Measurements from ENCODE around the gene GPI. TPM values are rescaled to one million over a fixed set of nuclear protein-coding genes. Genes with fewer than 3 reads are reported as not detected.

Gene GPI
- total and polyA plus RNA-seq, 2 donors (not counting 1 experiment from before 2014, with no cell fraction given), result 112 to 173 TPM

DNA sequence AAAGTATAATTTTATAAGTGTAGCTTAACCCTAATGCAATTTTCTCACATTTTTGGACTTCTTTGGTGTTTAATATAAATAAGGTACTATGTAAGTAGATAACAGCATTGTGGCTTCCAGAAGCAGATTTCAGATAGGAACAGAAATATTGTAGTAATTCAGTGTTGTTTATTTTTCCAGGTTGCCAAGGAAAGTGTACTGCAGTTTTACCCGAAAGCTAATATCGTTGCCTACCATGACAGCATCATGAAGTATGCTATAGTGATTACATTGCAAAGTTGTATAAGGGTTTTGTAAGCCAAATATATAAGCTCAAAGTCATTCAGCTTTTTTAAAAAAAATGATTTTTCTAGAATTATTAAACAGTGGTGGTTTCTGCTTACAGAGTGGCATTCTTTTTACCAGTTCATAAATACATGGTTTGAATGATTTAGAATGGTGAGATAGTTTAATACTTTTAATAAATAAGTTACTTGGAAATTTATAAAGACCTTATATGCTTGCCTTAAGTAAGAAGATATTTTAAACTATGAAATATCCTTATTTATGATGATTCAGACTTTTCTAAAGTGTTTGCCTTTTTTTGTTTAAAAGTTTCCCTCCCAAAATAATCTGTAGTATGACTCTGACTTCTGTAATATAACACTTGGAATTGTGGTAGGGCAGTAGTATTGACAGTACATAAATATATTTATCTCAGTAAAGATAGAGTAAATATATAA is 66.8 kb downstream of the GPI start:
- Histone ChIP-seq H3K4me3 (replicated peaks in 1 of 4; ENCODE audit: control extremely low read depth in 1 of 4, insufficient read depth in 1 of 4, low read depth in 3 of 4, low read length in 4 of 4) (no peak overlapping the region), H4K20me1 (ENCODE audit: control insufficient read depth, extremely low read depth, insufficient read depth, low read length) (no peaks in the 10 kb centered on the region), H3K9me3 (ENCODE audit: control insufficient read depth, insufficient read depth, low read depth, low read length) (no peaks in the 10 kb centered on the region), H3K4me1 (ENCODE audit: control insufficient read depth, extremely low read depth, insufficient read depth, low read length) (peaks cover 6% of the 10 kb centered on the region), H3K4me2 (ENCODE audit: extremely low read depth, insufficient read depth, low read length) (no peak overlapping the region), H3K79me2 (ENCODE audit: control insufficient read depth, insufficient read depth, low read length) (peaks cover 66% of the 10 kb centered on the region), H3K27ac (ENCODE audit: insufficient read depth, low read length) (peak overlapping the region; percentile 65), H2AFZ (ENCODE audit: low read length) (no peak overlapping the region), H3K36me3 (ENCODE audit: control insufficient read depth, insufficient read depth, low read length) (peaks cover 3% of the 10 kb centered on the region), H3K27me3 (ENCODE audit: control insufficient read depth, insufficient read depth, low read length) (no peaks in the 10 kb centered on the region), H3K9ac (ENCODE audit: insufficient read depth, low read length) (no peak overlapping the region)
- TF ChIP-seq, protein P1, sequence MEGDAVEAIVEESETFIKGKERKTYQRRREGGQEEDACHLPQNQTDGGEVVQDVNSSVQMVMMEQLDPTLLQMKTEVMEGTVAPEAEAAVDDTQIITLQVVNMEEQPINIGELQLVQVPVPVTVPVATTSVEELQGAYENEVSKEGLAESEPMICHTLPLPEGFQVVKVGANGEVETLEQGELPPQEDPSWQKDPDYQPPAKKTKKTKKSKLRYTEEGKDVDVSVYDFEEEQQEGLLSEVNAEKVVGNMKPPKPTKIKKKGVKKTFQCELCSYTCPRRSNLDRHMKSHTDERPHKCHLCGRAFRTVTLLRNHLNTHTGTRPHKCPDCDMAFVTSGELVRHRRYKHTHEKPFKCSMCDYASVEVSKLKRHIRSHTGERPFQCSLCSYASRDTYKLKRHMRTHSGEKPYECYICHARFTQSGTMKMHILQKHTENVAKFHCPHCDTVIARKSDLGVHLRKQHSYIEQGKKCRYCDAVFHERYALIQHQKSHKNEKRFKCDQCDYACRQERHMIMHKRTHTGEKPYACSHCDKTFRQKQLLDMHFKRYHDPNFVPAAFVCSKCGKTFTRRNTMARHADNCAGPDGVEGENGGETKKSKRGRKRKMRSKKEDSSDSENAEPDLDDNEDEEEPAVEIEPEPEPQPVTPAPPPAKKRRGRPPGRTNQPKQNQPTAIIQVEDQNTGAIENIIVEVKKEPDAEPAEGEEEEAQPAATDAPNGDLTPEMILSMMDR (conservative IDR thresholded peaks at IDR 0.05 in 1 of 2, IDR thresholded peaks at IDR 0.05 in 1 of 2; ENCODE audit: low read depth in 1 of 2, low read length in 2 of 2), result no peak
- no peak for TF ChIP-seq EZH2 (IDR thresholded peaks at IDR 0.05; ENCODE audit: low read length, missing control alignments)
- peak in 1 of 2 donors; percentile 10 for DNase-seq (ENCODE audit: low read depth in 2 of 2)

DNA sequence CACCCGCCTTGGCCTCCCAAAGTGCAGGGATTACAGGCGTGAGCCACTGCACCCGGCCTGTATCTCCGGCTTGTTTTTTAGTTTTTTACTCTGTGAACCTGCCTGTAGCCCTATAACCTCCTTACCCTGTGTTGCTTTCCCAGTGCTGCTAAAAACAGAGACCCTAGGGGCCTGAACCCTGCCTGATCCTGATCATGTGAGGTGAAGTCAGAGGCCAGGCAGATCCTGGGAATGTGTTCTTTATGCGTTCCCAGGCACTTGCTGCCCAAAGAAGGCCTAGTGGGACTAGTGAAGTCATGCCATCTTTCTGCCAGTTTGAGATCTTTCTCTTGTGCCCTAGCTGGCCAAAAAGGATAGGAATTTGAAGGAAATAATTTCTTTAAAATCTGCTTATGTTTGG is 67.8 kb downstream of the GPI start:
- Histone ChIP-seq H3K79me2 (ENCODE audit: control insufficient read depth, insufficient read depth, low read length) (peaks cover 71% of the 10 kb centered on the region), H3K36me3 (ENCODE audit: control insufficient read depth, insufficient read depth, low read length) (peaks cover 3% of the 10 kb centered on the region), H3K9ac (ENCODE audit: insufficient read depth, low read length) (no peak overlapping the region), H3K27me3 (ENCODE audit: control insufficient read depth, insufficient read depth, low read length) (no peaks in the 10 kb centered on the region), H3K9me3 (ENCODE audit: control insufficient read depth, insufficient read depth, low read depth, low read length) (no peaks in the 10 kb centered on the region), H4K20me1 (ENCODE audit: control insufficient read depth, extremely low read depth, insufficient read depth, low read length) (no peaks in the 10 kb centered on the region), H3K27ac (ENCODE audit: insufficient read depth, low read length) (peak overlapping the region; percentile 65), H3K4me3 (replicated peaks in 1 of 4; ENCODE audit: control extremely low read depth in 1 of 4, insufficient read depth in 1 of 4, low read depth in 3 of 4, low read length in 4 of 4) (no peak overlapping the region), H3K4me1 (ENCODE audit: control insufficient read depth, extremely low read depth, insufficient read depth, low read length) (peaks cover 6% of the 10 kb centered on the region), H3K4me2 (ENCODE audit: extremely low read depth, insufficient read depth, low read length) (no peak overlapping the region), H2AFZ (ENCODE audit: low read length) (no peak overlapping the region)
- DNase-seq (ENCODE audit: low read depth in 2 of 2), result peak in 1 of 2 donors; percentile 20
- TF ChIP-seq, protein P1 (conservative IDR thresholded peaks at IDR 0.05 in 1 of 2, IDR thresholded peaks at IDR 0.05 in 1 of 2; ENCODE audit: low read depth in 1 of 2, low read length in 2 of 2), result no peak
- no peak for TF ChIP-seq EZH2 (IDR thresholded peaks at IDR 0.05; ENCODE audit: low read length, missing control alignments)

DNA sequence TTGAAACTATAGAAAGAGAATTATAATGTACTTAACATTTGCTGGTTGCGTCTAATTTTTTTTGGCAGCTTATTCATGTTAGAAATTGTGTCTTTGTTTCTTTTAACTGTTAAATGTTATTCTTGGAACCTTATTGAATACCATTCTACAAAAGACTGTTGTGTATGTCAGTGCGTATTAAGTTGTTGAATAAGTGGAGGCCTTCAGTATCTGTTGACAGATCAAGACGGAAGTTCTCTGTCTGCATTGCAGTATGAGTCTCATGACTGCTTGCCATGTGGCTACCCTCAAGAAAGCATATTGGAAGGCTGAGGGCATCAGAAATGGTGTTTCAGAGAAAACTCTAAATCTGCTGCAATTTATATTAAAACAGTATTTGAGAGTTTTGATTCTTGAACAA is 71.7 kb downstream of the GPI start:
- Histone ChIP-seq H3K4me3 (replicated peaks in 1 of 4; ENCODE audit: control extremely low read depth in 1 of 4, insufficient read depth in 1 of 4, low read depth in 3 of 4, low read length in 4 of 4) (no peak overlapping the region), H3K9me3 (ENCODE audit: control insufficient read depth, insufficient read depth, low read depth, low read length) (no peaks in the 10 kb centered on the region), H3K36me3 (ENCODE audit: control insufficient read depth, insufficient read depth, low read length) (peaks cover 7% of the 10 kb centered on the region), H3K79me2 (ENCODE audit: control insufficient read depth, insufficient read depth, low read length) (peaks cover 56% of the 10 kb centered on the region), H3K4me1 (ENCODE audit: control insufficient read depth, extremely low read depth, insufficient read depth, low read length) (no peaks in the 10 kb centered on the region), H4K20me1 (ENCODE audit: control insufficient read depth, extremely low read depth, insufficient read depth, low read length) (no peaks in the 10 kb centered on the region), H2AFZ (ENCODE audit: low read length) (no peak overlapping the region), H3K4me2 (ENCODE audit: extremely low read depth, insufficient read depth, low read length) (no peak overlapping the region), H3K27ac (ENCODE audit: insufficient read depth, low read length) (no peak overlapping the region), H3K27me3 (ENCODE audit: control insufficient read depth, insufficient read depth, low read length) (no peaks in the 10 kb centered on the region), H3K9ac (ENCODE audit: insufficient read depth, low read length) (no peak overlapping the region)
- TF ChIP-seq EZH2 (IDR thresholded peaks at IDR 0.05; ENCODE audit: low read length, missing control alignments), result no peak
- TF ChIP-seq, protein P1 (conservative IDR thresholded peaks at IDR 0.05 in 1 of 2, IDR thresholded peaks at IDR 0.05 in 1 of 2; ENCODE audit: low read depth in 1 of 2, low read length in 2 of 2), result no peak
- peak in 1 of 2 donors; percentile 52 for DNase-seq (ENCODE audit: low read depth in 2 of 2)

Data from fibroblast of lung (primary cell).